CD4-positive, alpha-beta T cell treated with Interleukin-4 for 1 hour (primary cell): ENCODE measurements around the gene ATRNL1.
"Not testable (repeated sequence)": the region's sequence is repeated elsewhere in the genome, so short reads cannot be mapped to it uniquely, and the experiment has no call there.

Experiments used
- DNase-seq, 2 donors: peaks; one replicate each; pipeline ENCODE4 v3.0.0-alpha.2; 2020 to 2022

ATRNL1 gene

DNA sequence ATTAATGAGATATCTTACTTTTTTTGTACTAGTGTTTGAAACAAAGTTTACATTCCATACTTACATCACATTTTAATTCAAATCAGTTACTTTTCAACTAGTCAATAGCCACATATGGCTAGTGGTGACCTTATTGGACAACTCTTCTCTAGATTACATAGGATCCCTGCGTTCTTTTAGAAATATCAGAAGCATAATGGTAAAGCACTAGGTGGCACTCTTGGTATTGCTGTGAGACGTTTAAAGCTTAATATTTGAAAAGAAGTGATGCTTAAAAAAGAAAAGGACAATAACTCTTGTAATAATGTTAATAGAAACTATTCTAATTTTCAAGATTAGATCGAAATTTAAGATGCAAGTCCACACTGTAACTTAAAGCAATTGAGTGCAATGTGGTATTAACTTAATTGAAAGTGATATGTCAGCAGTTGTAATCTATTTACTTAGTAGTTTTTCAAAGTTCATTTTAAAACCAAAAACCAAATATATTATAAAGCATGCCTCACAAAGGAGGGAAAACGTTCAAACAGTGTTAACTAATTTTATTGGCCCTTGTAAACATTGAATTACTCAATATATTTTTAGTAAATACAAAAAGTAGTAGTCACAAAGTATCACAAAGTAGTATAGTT lies 339.1 kb downstream of the ATRNL1 start:
- DNase-seq: no peak

DNA sequence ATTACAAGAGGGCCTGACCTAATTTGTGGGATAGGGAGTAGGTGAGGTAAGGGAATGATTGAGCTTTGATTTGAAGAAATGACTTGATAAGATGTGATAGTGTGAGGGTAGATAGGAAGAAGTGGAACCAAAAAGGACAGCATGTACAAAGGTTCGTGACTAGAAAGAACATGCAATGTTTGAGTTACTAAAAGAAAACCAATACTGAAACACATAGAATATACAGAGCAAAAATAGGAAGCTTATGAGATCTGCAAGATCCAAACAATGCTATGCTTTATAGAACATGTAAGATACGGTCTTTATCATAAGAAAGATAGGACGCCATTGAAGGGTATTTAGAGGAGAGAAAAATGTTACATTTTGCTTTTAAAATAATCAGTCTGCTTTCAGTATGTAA lies 343.8 kb downstream of the ATRNL1 start:
- DNase-seq: no peak

DNA sequence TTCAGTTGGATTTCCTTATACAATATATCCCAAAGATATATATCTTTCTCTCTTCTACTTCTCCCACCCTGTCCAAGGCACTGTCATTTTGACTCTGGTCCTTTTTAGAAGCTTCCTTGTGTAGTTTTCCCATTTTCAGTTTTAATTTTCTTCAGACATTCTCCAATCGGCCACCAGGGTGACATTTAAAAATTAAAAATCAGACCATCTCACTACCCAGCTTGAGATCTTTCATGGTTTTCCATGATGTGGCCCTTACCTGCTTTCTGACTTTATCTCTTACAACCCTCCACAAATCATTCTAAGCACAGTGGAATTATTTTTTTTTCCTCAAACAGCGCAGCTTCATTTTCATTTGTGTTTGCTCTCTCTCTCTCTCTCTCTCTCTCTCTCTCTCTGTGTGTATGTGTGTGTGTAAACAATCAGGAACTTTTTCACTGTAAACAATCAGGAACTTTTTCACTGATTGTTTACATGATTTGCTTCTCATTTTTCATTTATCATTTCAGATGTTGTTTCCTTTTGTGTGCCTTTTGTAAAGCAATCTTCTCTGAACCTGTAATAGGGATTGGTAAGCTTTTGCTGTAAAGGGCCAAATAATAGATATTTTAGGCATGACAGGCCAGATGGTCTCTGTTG lies 348.9 kb downstream of the ATRNL1 start:
- no peak for DNase-seq

DNA sequence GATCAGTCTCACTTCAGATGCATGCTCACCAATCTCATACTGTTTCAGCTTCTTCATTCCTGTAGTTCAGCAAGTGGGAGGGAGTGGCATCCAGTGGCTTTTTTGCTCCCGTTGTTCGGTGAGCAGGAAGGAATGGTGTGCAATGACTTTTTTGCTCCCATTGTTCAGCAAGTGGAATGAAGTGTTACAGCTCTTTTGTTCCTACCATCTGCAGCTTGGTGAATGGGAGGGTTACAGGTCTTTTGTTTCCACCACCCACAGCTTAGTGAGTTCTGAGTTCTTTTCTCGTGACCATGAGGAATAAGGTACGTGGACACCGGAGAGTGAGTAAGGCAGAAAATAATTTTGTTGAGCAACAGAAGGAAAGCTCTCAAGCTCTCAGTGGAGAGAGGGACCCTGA lies 363.6 kb downstream of the ATRNL1 start:
- DNase-seq: no peak

DNA sequence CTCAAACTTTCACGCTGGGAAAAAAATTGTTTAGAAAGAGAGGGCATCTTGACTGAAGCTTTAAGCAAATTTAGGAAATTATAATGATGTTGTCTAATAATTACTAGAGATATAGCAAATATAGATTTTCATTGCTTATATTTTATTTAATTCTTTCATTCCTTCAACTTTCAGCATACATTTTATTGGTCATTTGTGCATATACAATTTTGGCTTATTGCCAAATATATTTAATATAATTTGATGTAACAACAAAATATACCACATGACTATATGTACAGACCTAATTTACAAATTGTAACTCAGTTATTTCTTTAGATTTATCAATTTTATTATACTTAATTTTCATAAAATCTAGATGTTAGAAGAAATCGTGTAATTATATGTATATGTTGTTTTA lies 390.1 kb downstream of the ATRNL1 start:
- DNase-seq: no peak

- no peak for DNase-seq
Observed at GRCh38 chr10:115491526-115492140, 398.5 kb downstream of the ATRNL1 start.

- no peak for DNase-seq
Observed at GRCh38 chr10:115503546-115503945, 410.4 kb downstream of the ATRNL1 start.

GRCh38 chr10:115514895-115515294 lies 421.7 kb downstream of the ATRNL1 start:
- no peak for DNase-seq

DNA sequence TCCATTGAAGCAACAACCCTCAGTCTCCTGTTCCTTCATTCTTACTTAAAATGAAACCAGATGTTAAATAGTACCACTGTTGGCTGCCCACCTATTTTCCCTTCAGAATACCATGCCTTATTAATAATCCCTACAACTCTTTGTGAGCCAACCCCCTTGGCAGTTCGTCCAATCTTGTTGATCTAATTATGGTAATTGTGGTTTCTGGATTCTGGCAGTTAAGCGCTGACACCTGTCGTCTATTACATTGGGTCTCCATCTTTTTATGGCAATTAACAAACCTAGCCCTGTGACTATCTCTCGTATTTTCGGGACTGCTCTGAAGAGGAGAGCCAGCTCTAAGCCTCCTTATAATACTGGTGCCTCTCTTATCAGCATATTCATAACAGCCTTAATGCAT lies 432.0 kb downstream of the ATRNL1 start:
- no peak for DNase-seq

DNA sequence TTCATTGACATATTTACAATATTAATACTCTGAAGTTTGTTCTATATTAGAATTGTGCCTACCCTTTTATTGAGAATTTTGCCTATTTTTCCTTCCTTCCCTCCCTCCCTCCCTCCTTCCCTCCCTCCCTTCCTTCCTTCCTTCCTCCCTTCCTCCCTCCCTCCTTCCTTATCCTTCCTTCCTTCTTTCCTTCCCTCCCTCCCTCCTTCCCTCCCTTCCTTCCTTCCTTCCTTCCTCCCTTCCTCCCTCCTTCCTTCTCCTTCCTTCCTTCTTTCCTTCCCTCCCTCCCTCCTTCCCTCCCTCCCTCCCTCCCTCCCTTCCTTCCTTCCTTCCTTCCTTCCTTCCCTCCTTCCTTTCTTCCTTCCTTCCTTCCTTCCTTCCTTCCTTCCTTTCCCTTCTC lies 434.5 kb downstream of the ATRNL1 start:
- not testable (repeated sequence) for DNase-seq

DNA sequence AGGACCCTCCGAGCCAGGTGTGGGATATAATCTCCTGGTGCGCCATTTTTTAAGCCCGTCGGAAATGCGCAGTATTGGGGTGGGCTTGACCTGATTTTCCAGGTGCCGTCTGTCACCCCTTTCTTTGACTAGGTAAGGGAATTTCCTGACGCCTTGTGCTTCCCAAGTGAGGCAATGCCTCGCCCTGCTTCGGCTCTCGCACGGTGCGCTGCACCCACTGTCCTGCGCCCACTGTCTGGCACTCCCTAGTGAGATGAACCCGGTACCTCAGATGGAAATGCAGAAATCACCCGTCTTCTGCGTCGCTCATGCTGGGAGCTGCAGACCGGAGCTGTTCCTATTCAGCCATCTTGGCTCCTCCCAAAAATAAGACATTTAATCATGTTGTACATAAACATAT lies 443.2 kb downstream of the ATRNL1 start:
- DNase-seq: not testable (repeated sequence)

DNA sequence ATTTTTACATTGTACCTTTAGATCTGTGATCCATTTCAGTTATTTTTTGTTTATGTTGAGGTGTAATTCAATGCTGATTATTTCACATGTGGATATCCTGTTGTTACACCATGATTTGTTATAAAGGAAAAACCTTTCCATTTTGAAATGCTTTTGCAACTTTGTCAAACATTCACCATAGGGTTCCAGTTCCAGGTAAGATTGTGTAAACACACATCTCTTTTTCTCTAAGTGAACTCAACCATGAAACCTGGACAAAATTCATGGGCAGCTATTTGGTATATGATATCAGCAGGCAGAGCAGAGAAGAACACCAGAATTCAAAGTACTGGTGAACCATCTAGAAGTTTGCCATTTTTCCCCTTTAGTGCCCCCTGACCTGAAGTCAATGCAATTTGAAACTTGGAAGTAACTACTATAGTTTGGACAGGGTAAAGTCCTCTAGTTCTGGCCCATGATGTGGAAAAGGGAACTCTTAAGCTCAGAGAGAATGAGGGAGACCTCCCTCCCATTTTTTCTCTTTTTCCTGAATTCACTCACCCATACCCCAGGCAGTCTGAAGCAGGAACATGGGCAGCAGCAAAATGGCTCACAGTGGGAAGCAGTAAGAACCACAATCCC lies 446.1 kb downstream of the ATRNL1 start:
- no peak for DNase-seq

DNA sequence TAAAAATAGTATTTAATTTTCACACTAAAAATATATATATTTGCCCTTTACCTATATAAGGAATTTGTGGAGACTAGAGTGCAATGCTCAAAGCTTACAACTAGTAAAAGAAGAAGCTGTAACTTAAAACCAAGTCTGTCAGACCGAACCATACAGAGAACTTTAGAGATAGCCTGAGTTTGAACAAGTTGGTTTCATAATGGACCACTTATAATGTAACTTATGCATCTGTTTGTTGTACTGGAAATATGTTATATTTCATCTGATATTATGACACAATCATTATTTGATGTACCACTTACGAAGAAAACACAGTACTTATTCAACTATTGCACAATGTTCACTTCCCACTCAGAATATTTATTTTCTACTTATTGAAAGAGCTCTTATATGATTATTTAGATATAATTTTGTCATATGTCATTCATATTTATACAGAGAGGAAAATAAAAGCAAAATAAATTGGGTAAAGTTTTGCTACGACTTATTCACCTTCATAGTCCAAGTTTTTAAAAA lies 462.8 kb downstream of the ATRNL1 start:
- DNase-seq: no peak

DNA sequence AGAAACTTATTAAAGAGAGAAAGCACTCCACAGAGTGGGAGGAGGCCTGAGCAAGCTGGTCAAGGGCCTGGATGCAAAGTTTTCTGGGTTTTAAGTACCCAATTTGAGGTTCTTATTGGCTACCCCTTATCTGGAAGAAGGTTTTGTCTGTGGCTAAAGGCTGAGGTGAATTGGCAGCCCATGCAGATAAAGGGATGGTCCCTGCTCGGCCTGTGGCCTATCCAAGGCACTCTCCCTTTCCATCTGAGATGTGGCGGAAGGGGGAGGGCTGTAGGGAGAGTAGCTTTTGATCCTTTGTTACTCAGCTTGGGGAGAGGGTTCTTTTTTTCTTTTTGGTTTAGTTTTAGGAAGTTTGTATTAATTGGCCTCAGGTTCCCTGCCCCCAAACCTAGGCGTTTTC lies 465.1 kb downstream of the ATRNL1 start:
- DNase-seq: no peak

GRCh38 chr10:115566867-115567266 lies 473.7 kb downstream of the ATRNL1 start:
- no peak for DNase-seq

DNA sequence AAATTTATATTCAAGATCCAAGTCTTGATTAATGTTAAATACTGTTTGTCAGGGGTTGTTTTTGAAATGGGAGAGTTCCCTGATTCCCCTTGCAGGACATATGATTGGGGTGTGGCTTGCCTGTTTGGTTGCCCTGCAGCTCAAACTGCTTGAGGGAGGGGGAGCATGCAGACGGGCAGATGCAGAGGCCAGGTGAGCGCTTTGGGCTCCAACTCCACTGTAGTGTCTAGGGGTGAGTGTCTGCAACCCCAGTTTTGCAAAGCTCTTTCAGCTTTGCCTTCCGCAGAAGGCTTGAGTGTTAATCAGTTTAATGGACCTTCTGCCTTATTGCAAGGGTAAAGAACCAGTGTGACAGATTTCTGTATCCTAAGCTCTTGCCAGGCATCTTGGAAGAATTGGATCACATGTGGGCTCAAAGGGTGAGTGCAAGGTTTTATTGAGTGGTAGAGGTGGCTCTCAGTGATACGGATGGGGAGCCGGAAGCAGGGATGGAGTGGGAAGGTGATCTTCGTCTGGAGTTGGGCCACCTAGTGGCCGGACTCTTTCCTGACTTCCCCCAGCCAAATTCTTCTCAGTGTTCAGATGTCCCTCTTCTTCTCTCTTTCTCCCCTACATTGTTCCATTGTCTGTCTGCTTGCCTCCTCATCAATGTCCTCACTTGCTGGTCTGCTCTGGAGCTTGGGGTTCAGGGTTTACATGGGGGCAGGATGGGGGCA lies 479.7 kb downstream of the ATRNL1 start:
- no peak for DNase-seq

- no peak for DNase-seq
Observed at GRCh38 chr10:115580239-115580638, 487.1 kb downstream of the ATRNL1 start.

DNA sequence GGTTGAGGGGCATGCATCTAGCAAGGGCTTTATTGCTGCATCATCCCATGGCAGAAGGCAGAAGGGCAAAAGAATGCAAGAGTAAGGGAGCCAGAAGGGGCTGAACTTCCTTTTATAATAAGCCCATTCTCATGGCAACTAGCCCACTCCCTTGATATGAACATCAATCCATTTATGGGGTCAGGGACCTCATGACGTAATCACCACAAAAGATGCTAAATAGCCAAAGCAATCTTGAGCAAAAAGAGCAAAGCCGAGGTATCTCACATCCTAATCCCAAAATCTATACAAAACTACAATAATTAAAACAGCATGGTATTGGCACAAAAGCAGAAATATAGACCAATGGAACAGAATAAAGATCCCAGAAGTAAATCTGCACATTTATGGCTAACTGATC lies 499.9 kb downstream of the ATRNL1 start:
- no peak for DNase-seq

DNA sequence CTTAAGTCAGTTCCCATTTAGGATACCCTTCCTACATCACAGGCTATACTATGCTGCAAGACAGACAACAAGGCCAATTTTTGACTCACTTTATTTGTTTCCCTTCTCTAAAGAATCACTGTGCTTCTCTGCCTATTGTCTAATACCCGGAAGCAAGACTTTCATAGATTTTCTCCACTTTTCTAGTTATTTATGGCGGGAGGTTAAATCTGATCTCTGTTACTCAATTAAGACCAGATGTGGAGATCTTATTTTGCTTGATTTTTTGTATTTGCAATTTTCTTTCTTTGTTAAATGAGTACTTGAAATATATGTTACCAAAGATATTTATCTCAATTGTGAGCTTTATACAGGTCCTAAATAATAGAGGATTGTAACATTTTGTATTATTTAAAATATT lies 511.5 kb downstream of the ATRNL1 start:
- DNase-seq: no peak

DNA sequence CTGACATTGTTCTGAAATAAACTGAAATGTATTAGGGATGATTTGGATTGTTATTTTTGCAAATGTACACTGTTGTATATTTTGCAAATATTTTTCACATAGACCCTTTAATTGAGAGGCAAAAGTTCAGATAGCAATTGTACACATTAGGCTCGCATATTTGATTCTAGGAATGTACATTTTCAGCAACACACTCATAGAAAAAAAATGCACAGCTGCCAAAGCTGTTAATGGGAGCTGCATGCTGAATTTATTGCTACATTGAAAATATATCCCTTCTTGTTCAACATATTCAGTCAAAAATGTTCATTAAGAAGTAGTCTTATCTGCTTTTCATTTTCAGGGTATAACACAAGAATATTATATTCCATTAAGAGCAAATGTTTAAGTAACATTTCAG lies 512.9 kb downstream of the ATRNL1 start:
- DNase-seq: no peak

- DNase-seq: no peak
Observed at GRCh38 chr10:115606741-115607140, 513.6 kb downstream of the ATRNL1 start.

GRCh38 chr10:115624448-115624847 lies 531.3 kb downstream of the ATRNL1 start:
- DNase-seq: no peak

GRCh38 chr10:115628616-115629015 lies 535.5 kb downstream of the ATRNL1 start:
- no peak for DNase-seq
